ENCODE results near the gene IQGAP2.

The IQGAP2 gene

GRCh38 chr5:76494201-76494600 is 91.1 kb downstream of the IQGAP2 start:
- ATAC-seq: no peak

GRCh38 chr5:76495870-76496269 is 92.8 kb downstream of the IQGAP2 start:
- no peak for ATAC-seq
- TF ChIP-seq ZNF8 (CRISPR knock-in tag; IDR thresholded peaks at IDR 0.05): no peak
- no peak for TF ChIP-seq GLIS3 (CRISPR knock-in tag; IDR thresholded peaks at IDR 0.05)
- no peak for TF ChIP-seq TCF4 (CRISPR knock-in tag; IDR thresholded peaks at IDR 0.05; ENCODE audit: borderline replicate concordance)
- TF ChIP-seq POU6F1 (CRISPR knock-in tag; IDR thresholded peaks at IDR 0.05; ENCODE audit: borderline replicate concordance, low read depth): no peak
- no peak for TF ChIP-seq RARB (CRISPR knock-in tag; IDR thresholded peaks at IDR 0.05)
- TF ChIP-seq BACH2 (CRISPR knock-in tag; IDR thresholded peaks at IDR 0.05; ENCODE audit: borderline replicate concordance): no peak
- no peak for TF ChIP-seq ARNTL (CRISPR knock-in tag; IDR thresholded peaks at IDR 0.05; ENCODE audit: borderline replicate concordance, low read depth)
- TF ChIP-seq ZFP3 (CRISPR knock-in tag; IDR thresholded peaks at IDR 0.05): no peak
- no peak for TF ChIP-seq PPARA (CRISPR knock-in tag; IDR thresholded peaks at IDR 0.05; ENCODE audit: borderline replicate concordance)
- no peak for TF ChIP-seq TOX (CRISPR knock-in tag; IDR thresholded peaks at IDR 0.05; ENCODE audit: borderline replicate concordance)
- no peak for TF ChIP-seq SNAI2 (CRISPR knock-in tag; IDR thresholded peaks at IDR 0.05)
- TF ChIP-seq OSR1 (CRISPR knock-in tag; IDR thresholded peaks at IDR 0.05): no peak
- no peak for TF ChIP-seq ZNF565 (CRISPR knock-in tag; conservative IDR thresholded peaks at IDR 0.05; ENCODE audit: low read depth)

More at GRCh38 chr5:76494201-76494600, 91.1 kb downstream of the IQGAP2 start:
- TF ChIP-seq SNAI2 (CRISPR knock-in tag; IDR thresholded peaks at IDR 0.05) (no peak), ZFP30 (CRISPR knock-in tag; IDR thresholded peaks at IDR 0.05) (no peak), ARNTL (CRISPR knock-in tag; IDR thresholded peaks at IDR 0.05; ENCODE audit: borderline replicate concordance, low read depth) (no peak), PATZ1 (CRISPR knock-in tag; IDR thresholded peaks at IDR 0.05; ENCODE audit: borderline replicate concordance) (no peak), ZNF565 (CRISPR knock-in tag; conservative IDR thresholded peaks at IDR 0.05; ENCODE audit: low read depth) (no peak), ZFP3 (CRISPR knock-in tag; IDR thresholded peaks at IDR 0.05) (no peak), RARB (CRISPR knock-in tag; IDR thresholded peaks at IDR 0.05) (no peak), TSHZ2 (CRISPR knock-in tag; IDR thresholded peaks at IDR 0.05) (no peak), PPARA (CRISPR knock-in tag; IDR thresholded peaks at IDR 0.05; ENCODE audit: borderline replicate concordance) (no peak), OSR1 (CRISPR knock-in tag; IDR thresholded peaks at IDR 0.05) (no peak), ESRRG (CRISPR knock-in tag; IDR thresholded peaks at IDR 0.05) (no peak), ZNF8 (CRISPR knock-in tag; IDR thresholded peaks at IDR 0.05) (no peak), ISL1 (CRISPR knock-in tag; IDR thresholded peaks at IDR 0.05) (no peak)
- TF ChIP-seq, protein P1, sequence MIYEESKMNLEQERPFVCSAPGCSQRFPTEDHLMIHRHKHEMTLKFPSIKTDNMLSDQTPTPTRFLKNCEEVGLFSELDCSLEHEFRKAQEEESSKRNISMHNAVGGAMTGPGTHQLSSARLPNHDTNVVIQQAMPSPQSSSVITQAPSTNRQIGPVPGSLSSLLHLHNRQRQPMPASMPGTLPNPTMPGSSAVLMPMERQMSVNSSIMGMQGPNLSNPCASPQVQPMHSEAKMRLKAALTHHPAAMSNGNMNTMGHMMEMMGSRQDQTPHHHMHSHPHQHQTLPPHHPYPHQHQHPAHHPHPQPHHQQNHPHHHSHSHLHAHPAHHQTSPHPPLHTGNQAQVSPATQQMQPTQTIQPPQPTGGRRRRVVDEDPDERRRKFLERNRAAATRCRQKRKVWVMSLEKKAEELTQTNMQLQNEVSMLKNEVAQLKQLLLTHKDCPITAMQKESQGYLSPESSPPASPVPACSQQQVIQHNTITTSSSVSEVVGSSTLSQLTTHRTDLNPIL (CRISPR knock-in tag; IDR thresholded peaks at IDR 0.05; ENCODE audit: low read depth): no peak

DNA sequence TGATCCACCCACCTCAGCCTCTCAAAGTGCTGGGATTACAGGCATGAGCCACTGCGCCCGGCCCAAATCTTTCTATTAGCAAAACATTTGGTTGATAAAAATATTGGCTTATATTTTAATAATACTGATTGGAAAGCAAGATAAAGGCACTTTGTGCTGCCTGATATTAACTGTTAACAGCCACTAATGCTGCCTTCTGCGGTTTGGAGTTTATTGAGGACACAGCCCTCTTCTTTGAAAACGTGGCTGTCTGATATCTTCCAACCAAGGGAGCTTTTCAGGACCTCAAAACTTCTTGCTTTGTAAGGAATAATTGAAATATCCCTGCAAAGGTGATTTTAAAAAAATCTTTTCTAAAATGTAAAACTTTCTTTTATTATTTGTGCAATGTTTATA is 94.0 kb downstream of the IQGAP2 start:
- no peak for ATAC-seq
- TF ChIP-seq TSHZ2 (CRISPR knock-in tag; IDR thresholded peaks at IDR 0.05) (no peak), RARB (CRISPR knock-in tag; IDR thresholded peaks at IDR 0.05) (no peak), ARNTL (CRISPR knock-in tag; IDR thresholded peaks at IDR 0.05; ENCODE audit: borderline replicate concordance, low read depth) (no peak), GLIS3 (CRISPR knock-in tag; IDR thresholded peaks at IDR 0.05) (no peak), ZFP3 (CRISPR knock-in tag; IDR thresholded peaks at IDR 0.05) (no peak), CSDC2 (CRISPR knock-in tag; IDR thresholded peaks at IDR 0.05) (no peak), ZNF70 (CRISPR knock-in tag; IDR thresholded peaks at IDR 0.05) (no peak), CSRNP3 (CRISPR knock-in tag; IDR thresholded peaks at IDR 0.05) (no peak), POU6F1 (CRISPR knock-in tag; IDR thresholded peaks at IDR 0.05; ENCODE audit: borderline replicate concordance, low read depth) (no peak)
- TF ChIP-seq, protein P1 (CRISPR knock-in tag; IDR thresholded peaks at IDR 0.05; ENCODE audit: low read depth): no peak

Measured in SK-N-SH treated with all-trans-retinoic acid at 6 μM for 48 hours (cell line).